A549 (cell line): ENCODE results near the gene METTL25B. TPM values are rescaled to one million over a fixed set of nuclear protein-coding genes. Genes with fewer than 3 reads are reported as not detected.
A peak's percentile ranks its signal among the peaks of the same experiment; 100 is the strongest.
"Not testable (repeated sequence)": the region's sequence is repeated elsewhere in the genome, so short reads cannot be mapped to it uniquely, and the experiment has no call there.

Source experiments
- ATAC-seq, 2 experiments: fragments of 200-7000 bp in 1 of 2; fragments of >200 bp in 1 of 2; cut with Nextera tagmentation in 1 of 2; cut with Tn5 transposase in 1 of 2; 3 replicates each; pipeline versions ENCODE4 v1.8.0 to v1.9.1; 2018 to 2020; ENCODE audit warnings: mild to moderate bottlenecking in 1 of 2, moderate library complexity in 1 of 2
- CTCF ChIA-PET: fragments of 300-600 bp; sonication (Branson Sonifier 250); formaldehyde crosslinking; extraction: SDS; loops from one replicate; lab custom pipeline; 2021; ENCODE audit warnings: antibody characterized with exemption, inconsistent platforms; lab: Yijun Ruan, JAX
- POLR2A ChIA-PET: fragments of 350-600 bp; formaldehyde crosslinking; extraction: SDS; loops from one replicate; lab custom pipeline; 2021; ENCODE audit warnings: antibody characterized with exemption, inconsistent platforms; lab: Yijun Ruan, JAX
- DNase-seq, 2 experiments: peaks; one replicate each; pipeline versions ENCODE4 v3.0.0 to v3.0.0-alpha.2; 2011 to 2016; ENCODE audit warnings: low read depth in 1 of 2, low spot score in 1 of 2
- FAIRE-seq: peaks from 2 replicates; lab custom pipeline; 2011; peaks lifted over from hg19 to GRCh38; lab: Jason Lieb, UNC
- H3K27ac ChIP-seq, 2 experiments: fragments of >200 bp; sonication (Bioruptor Twin); formaldehyde crosslinking; 3 replicates each; pipeline ENCODE4 v1.5.1; 2016 to 2017
- H3K4me1 ChIP-seq: fragments of >200 bp; sonication (Bioruptor Twin); formaldehyde crosslinking; 3 replicates; pipeline ENCODE4 v1.6.1; 2016
- H3K4me2 ChIP-seq: fragments of >200 bp; sonication (Bioruptor Twin); formaldehyde crosslinking; 3 replicates; pipeline ENCODE4 v1.6.1; 2016
- H3K4me3 ChIP-seq: fragments of >200 bp; sonication (Bioruptor Twin); formaldehyde crosslinking; 3 replicates; pipeline ENCODE4 v1.5.1; 2016
- H3K9me3 ChIP-seq: fragments of >200 bp; sonication (Bioruptor Twin); formaldehyde crosslinking; 3 replicates; pipeline ENCODE4 v1.6.1; 2016
- BHLHE40 ChIP-seq: IDR thresholded peaks from 2 replicates; pipeline ENCODE4 v1.6.1; 2012; ENCODE audit warnings: low read depth, low read length, inconsistent platforms
- CBX8 ChIP-seq: fragments of 200-600 bp; sonication (generic); IDR thresholded peaks from 2 replicates; pipeline ENCODE4 v1.6.1; 2016
- CEBPB ChIP-seq, 2 experiments: fragments of >200 bp in 1 of 2; sonication (Bioruptor Twin) in 1 of 2; formaldehyde crosslinking in 1 of 2; IDR thresholded peaks; 2 replicates each; pipeline ENCODE4 v1.6.1; 2012 to 2016
- CHD2 ChIP-seq: fragments of 150-350 bp; IDR thresholded peaks from 2 replicates; pipeline ENCODE4 v1.6.1; 2014; ENCODE audit warnings: low read length; ENCODE audit not compliant: partially characterized antibody
- CHD4 ChIP-seq: fragments of 200-600 bp; sonication (generic); IDR thresholded peaks from 2 replicates; pipeline ENCODE4 v1.6.1; 2016; ENCODE audit warnings: antibody characterized with exemption, mild to moderate bottlenecking, borderline replicate concordance
- FOSB ChIP-seq: fragments of 250-450 bp; sonication (Bioruptor Pico); IDR thresholded peaks from 2 replicates; pipeline ENCODE4 v1.5.0; 2020; ENCODE audit warnings: mild to moderate bottlenecking, moderate library complexity
- GATA3 ChIP-seq: IDR thresholded peaks from 2 replicates; pipeline ENCODE4 v1.6.1; 2012; ENCODE audit warnings: borderline replicate concordance
- HES2 ChIP-seq: fragments of >200 bp; sonication (Bioruptor Twin); formaldehyde crosslinking; IDR thresholded peaks from 2 replicates; pipeline ENCODE4 v1.6.1; 2016
- KDM1A ChIP-seq: fragments of 200-600 bp; sonication (generic); IDR thresholded peaks from 2 replicates; pipeline ENCODE4 v1.6.1; 2016; ENCODE audit warnings: low read depth, mild to moderate bottlenecking
- MAX ChIP-seq: IDR thresholded peaks from 2 replicates; pipeline ENCODE4 v1.6.1; 2012
- MYC ChIP-seq: IDR thresholded peaks from 2 replicates; pipeline ENCODE4 v1.6.1; 2012; ENCODE audit warnings: mild to moderate bottlenecking, inconsistent platforms, low read length, improper control_type of control experiment, borderline replicate concordance
- PHF8 ChIP-seq: fragments of 200-600 bp; sonication (generic); IDR thresholded peaks from 2 replicates; pipeline ENCODE4 v1.6.1; 2016; ENCODE audit warnings: low read depth, mild to moderate bottlenecking, antibody characterized with exemption, moderate library complexity, borderline replicate concordance
- POLR2AphosphoS2 ChIP-seq: conservative IDR thresholded peaks from 2 replicates; pipeline ENCODE4 v1.6.1; 2012; ENCODE audit warnings: low read length, improper control_type of control experiment, inconsistent platforms
- SMC3 ChIP-seq: fragments of >200 bp; sonication (Bioruptor Twin); formaldehyde crosslinking; IDR thresholded peaks from 3 replicates; pipeline ENCODE4 v1.6.1; 2018; ENCODE audit warnings: inconsistent platforms
- ZC3H11A ChIP-seq: fragments of 450-650 bp; IDR thresholded peaks from 2 replicates; pipeline ENCODE4 v1.6.1; 2014; ENCODE audit warnings: antibody characterized with exemption, mild to moderate bottlenecking
- ZNF302 ChIP-seq: fragments of 250-450 bp; sonication (Bioruptor Pico); IDR thresholded peaks from 2 replicates; pipeline ENCODE4 v1.9.0; 2021; ENCODE audit warnings: inconsistent platforms, mild to moderate bottlenecking, moderate library complexity
- WGBS: methylation state at CpG from one replicate; pipeline ENCODE4 v1.1.6; 2017; ENCODE audit errors: missing lambda C conversion rate; 5-methylcytosine and 5-hydroxymethylcytosine counted together
- polyA plus RNA-seq, 4 experiments: library from polyadenylated mRNA; depleted of rRNA in 3 of 4; stranded (reverse); fragments of >200 nt; fragmentation: RNase III in 1 of 4; extraction: RNeasy Plus Mini Kit Qiagen cat#74134 plus additional on column Dnase treatment in 1 of 4; gene quantifications; 2 replicates in 3 of 4; 3 replicates in 1 of 4; pipeline ENCODE4 v1.2.3, GENCODE V29; 2011 to 2017

Gene METTL25B
- polyA plus RNA-seq, 2 of the 4 experiments (the other 2 are of a cell fraction) = 16.7 to 18.5 TPM

GRCh38 chr1:156757572-156758253 lies 29.4 kb downstream of the METTL25B start:
- WGBS = 93% methylated on average over 10 of the region's 10 CpGs
- H3K4me2 ChIP-seq, ATAC-seq, H3K27ac ChIP-seq, FAIRE-seq, H3K9me3 ChIP-seq, POLR2A ChIA-PET, H3K4me1 ChIP-seq, DNase-seq, H3K4me3 ChIP-seq: not testable (repeated sequence)
- CTCF ChIA-PET = interaction anchor here (0.6 to 3.7 kb wide), 5 partner anchors 32 to 104 kb away, joined by 3 to 30 read pairs (median 5); partner anchors contain the start of genes CRABP2 and NTRK1

- CTCF ChIA-PET = interaction anchor here (0.6 to 13.3 kb wide), 7 partner anchors 8 to 114 kb away, joined by 3 to 130 read pairs (median 4); partner anchors contain the start of genes ISG20L2 and METTL25B
- FAIRE-seq (no peak), DNase-seq (no peak), ATAC-seq (peak in 1 of 2 experiments; percentile 56; a peak in 4 of 6 replicates)
- H3K4me2 ChIP-seq = no peak overlapping the region
- H3K27ac ChIP-seq = no peak overlapping the region
- no peak overlapping the region for H3K4me3 ChIP-seq
- no peaks in the 10 kb centered on the region for H3K9me3 ChIP-seq
- POLR2A ChIA-PET = interaction anchor here (1.0 kb wide), 1 partner anchor 13 kb away, joined by 3 read pairs; no protein-coding TSS in a partner anchor
- WGBS = 66% methylated on average over 5 of the region's 6 CpGs
- TF ChIP-seq MAX = no peak
- TF ChIP-seq MYC = no peak
- no peak for TF ChIP-seq KDM1A
- TF ChIP-seq PHF8 = no peak
- TF ChIP-seq BHLHE40 = no peak
- no peak for TF ChIP-seq ZC3H11A
- no peak for TF ChIP-seq CHD2
- no peak for TF ChIP-seq ZNF302
- TF ChIP-seq SMC3 = no peak
- no peaks in the 10 kb centered on the region for H3K4me1 ChIP-seq
Observed at GRCh38 chr1:156760092-156760795, 32.0 kb downstream of the METTL25B start.

- FAIRE-seq (no peak), ATAC-seq (no peak), DNase-seq (no peak)
- ChIA-PET POLR2A (interaction anchor here (1.0 to 1.2 kb wide), 2 partner anchors 9 to 13 kb away, joined by 3 to 5 read pairs; partner anchors contain the start of gene HDGF), CTCF (interaction anchor here (0.6 to 13.3 kb wide), 6 partner anchors 9 to 113 kb away, joined by 3 to 130 read pairs (median 4); partner anchors contain the start of genes ISG20L2 and METTL25B)
- Histone ChIP-seq H3K4me3 (no peak overlapping the region), H3K9me3 (no peaks in the 10 kb centered on the region), H3K4me2 (no peak overlapping the region), H3K4me1 (peaks cover 3% of the 10 kb centered on the region; the same call in 1 of the 3 replicates), H3K27ac (no peak overlapping the region)
- no peak for TF ChIP-seq GATA3
- TF ChIP-seq CHD4 = no peak
- 80% methylated on average over 4 of the region's 4 CpGs for WGBS
Observed at GRCh38 chr1:156760796-156761104, 32.5 kb downstream of the METTL25B start.

- H3K4me2 ChIP-seq, FAIRE-seq, H3K27ac ChIP-seq, H3K9me3 ChIP-seq, POLR2A ChIA-PET, DNase-seq, ATAC-seq, H3K4me3 ChIP-seq: not testable (repeated sequence)
- H3K4me1 ChIP-seq = peaks cover 23% of the 10 kb centered on the region
- 96% methylated on average over 15 of the region's 15 CpGs for WGBS
- CTCF ChIA-PET = interaction anchor here (1.9 to 13.3 kb wide), 3 partner anchors 18 to 38 kb away, joined by 5 to 130 read pairs (median 5); partner anchors contain the start of genes ISG20L2 and METTL25B
Observed at GRCh38 chr1:156765136-156765535, 36.9 kb downstream of the METTL25B start.

GRCh38 chr1:156765666-156766065 lies 37.4 kb downstream of the METTL25B start:
- no peak for ATAC-seq
- WGBS = 94% methylated on average over 5 of the region's 5 CpGs
- TF ChIP-seq CBX8 = no peak
- TF ChIP-seq CEBPB (IDR thresholded peaks at IDR 0.05) = no peak
- TF ChIP-seq CHD2 = no peak
- TF ChIP-seq FOSB = no peak
- TF ChIP-seq ZNF302 = no peak
- no peak for TF ChIP-seq POLR2AphosphoS2
- TF ChIP-seq HES2 = no peak

More at GRCh38 chr1:156765666-156766065, 37.4 kb downstream of the METTL25B start:
- POLR2A ChIA-PET = interaction anchor here (3.9 kb wide), 1 partner anchor 37 kb away, joined by 43 read pairs; the partner anchor contains the start of genes ISG20L2 and METTL25B
- DNase-seq (no peak), FAIRE-seq (no peak)
- CTCF ChIA-PET = interaction anchor here (0.6 to 13.3 kb wide), 10 partner anchors 14 to 162 kb away, joined by 3 to 130 read pairs (median 5); partner anchors contain the start of genes HDGF, ISG20L2, METTL25B and NTRK1
- Histone ChIP-seq H3K4me1 (peaks cover 24% of the 10 kb centered on the region), H3K9me3 (no peaks in the 10 kb centered on the region), H3K27ac (peak overlapping the region; percentile 83 to 94), H3K4me3 (peak overlapping the region; percentile 83; the same call in 2 of the 3 replicates), H3K4me2 (peak overlapping the region; percentile 93)
